Left ventricle myocardium superior (tissue), 1 donor: ENCODE data around the gene ARID3B. TPM values are rescaled to one million over a fixed set of nuclear protein-coding genes. Genes with fewer than 3 reads are reported as not detected.
A peak's percentile ranks its signal among the peaks of the same experiment; 100 is the strongest.
"Not testable (repeated sequence)": the region's sequence is repeated elsewhere in the genome, so short reads cannot be mapped to it uniquely, and the experiment has no call there.

Source experiments
- ATAC-seq: fragments of 200-7000 bp; cut with Tn5 transposase; one replicate; pipeline ENCODE4 v1.9.1; 2020; ENCODE audit warnings: mild to moderate bottlenecking, moderate library complexity
- DNase-seq: peaks from one replicate; pipeline ENCODE4 v3.0.0-alpha.2; 2020
- intact Hi-C: fragments of 100-400 bp; cut with micrococcal nuclease; formaldehyde crosslinking; loops from one replicate; pipeline ENCODE4 v1.11.0; 2022
- long read RNA-seq: library from polyadenylated mRNA; unstranded; transcript quantifications from one replicate; pipeline ENCODE4 v2.0.0, GENCODE V29; 2021
- total RNA-seq: library from RNA; stranded (reverse); fragmentation: NEBNext Ultra II Directional; extraction: Animal tissue kit (Norgen Biotek cat#: 25700); gene quantifications from one replicate; pipeline ENCODE4 v1.2.1, GENCODE V29; 2021
- donor health status: DM: no; HTN: yes; CAD: no; lungs with severe emphysema.

The ARID3B gene, protein sequence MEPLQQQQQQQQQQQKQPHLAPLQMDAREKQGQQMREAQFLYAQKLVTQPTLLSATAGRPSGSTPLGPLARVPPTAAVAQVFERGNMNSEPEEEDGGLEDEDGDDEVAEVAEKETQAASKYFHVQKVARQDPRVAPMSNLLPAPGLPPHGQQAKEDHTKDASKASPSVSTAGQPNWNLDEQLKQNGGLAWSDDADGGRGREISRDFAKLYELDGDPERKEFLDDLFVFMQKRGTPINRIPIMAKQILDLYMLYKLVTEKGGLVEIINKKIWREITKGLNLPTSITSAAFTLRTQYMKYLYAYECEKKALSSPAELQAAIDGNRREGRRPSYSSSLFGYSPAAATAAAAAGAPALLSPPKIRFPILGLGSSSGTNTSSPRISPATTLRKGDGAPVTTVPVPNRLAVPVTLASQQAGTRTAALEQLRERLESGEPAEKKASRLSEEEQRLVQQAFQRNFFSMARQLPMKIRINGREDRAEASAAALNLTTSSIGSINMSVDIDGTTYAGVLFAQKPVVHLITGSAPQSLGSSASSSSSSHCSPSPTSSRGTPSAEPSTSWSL
- 2.0 TPM for total RNA-seq
- long read RNA-seq, partial matches to known transcripts, result 1 of 6 reads
- long read RNA-seq, other reads (novel, unspliced or antisense), result 5 of 6 reads

DNA sequence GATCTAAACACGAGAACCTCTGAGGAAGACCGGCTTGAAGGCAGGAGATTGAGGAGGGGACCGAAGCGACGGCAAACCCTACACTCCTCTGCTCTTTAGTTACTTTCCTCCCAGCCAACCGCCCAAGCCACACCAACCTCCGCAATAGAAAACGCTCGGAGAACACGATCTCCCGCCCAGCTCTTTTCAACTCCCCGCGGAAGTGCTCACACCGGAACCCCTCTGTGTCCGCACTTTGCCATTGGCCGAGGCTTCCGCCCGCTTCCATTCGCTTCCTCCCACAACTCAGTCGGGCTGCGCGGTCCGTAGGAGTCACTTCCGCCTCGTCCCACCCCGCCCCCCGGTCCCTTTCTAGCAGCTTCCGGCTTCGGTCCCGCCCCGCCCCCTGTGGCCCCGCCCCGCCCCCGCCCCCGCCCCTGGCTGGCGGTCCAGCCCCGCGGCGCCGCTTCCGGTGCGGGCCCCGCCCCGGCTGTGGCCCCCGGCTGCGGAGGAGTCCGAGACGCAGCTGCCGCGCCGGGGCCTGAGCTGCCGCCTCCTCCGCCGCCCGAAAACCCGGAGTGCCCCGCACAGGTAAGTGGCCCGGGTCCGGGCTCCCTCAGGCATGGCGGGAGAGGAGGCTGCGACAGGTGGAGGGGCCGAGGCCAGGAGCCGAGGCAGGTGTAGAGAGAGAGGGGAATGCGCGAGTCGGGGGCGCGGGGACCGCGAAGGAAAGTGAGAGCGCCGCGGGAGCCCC is at the start of gene ARID3B:
TSS of gene ARID3B (plus strand) at position 460 of the 733 bp plus-strand sequence. CDS start 2,717 bp downstream, outside the sequence.
- ATAC-seq (peak; percentile 99), DNase-seq (peak; percentile 98)
- intact Hi-C loops, result loop anchor here (10.0 kb wide), 1 partner anchor 74 kb away; the partner anchor contains the start of gene CLK3

DNA sequence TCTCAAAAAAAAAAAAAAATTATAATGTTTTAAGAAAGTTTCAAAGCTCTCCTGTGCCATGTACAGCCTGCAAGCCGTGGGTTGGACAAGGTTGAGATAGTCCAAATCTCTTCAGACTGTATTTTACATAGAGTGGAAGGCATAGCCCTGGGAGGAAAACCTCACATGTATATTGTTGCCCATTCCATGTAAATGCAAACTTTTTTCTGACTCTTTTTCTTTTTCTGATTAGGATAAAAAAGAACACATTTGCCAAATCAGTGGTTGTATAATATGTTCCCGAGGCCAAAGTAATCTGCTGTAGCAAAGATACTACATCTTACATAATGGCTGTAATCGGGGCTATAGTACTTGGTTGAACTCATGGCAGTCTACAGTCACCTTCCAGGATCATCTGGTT is 44.4 kb upstream of the ARID3B start:
- ATAC-seq (no peak), DNase-seq (no peak)
- intact Hi-C loops, result no loop called here

DNA sequence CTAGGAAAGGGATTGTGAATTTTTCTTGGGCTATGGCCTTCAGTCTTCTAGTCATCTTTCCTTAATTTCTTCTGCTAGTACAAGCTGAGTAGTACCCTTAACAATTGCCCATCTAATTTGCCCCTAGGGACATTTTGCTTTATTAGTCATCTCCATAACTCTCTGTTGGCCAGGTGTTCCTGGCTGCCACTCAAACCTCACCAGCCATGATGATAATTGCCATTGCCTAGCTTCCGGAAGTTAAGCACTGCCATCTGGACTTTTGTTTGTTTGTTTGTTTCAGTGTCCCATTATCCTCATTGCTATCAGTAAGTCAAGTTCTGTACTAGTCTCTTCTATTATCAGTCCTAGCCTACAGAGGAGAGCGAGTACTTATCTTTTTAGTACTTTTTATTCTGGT is 43.4 kb upstream of the ARID3B start:
- DNase-seq (no peak), ATAC-seq (no peak)
- intact Hi-C loops, result no loop called here

DNA sequence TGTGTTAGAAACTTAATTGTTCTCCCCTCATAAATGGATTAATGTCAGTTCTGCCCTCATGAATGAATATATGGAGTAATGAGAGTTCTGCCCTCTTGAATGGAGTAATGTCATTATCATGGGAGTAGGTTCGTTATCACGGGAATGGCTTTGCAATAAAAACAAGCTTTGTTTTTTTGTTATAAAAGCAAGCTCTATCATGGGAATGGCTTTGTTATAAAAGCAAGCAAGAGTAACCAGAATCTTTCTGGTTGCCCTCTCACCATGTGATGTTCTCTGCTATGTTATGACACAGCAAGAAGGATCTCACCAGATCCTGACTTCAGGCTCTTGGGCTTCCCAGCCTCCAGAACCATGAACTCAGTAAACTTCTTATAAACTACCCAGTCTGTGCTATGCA is 41.7 kb upstream of the ARID3B start:
- intact Hi-C loops, result no loop called here
- DNase-seq (no peak), ATAC-seq (no peak)

DNA sequence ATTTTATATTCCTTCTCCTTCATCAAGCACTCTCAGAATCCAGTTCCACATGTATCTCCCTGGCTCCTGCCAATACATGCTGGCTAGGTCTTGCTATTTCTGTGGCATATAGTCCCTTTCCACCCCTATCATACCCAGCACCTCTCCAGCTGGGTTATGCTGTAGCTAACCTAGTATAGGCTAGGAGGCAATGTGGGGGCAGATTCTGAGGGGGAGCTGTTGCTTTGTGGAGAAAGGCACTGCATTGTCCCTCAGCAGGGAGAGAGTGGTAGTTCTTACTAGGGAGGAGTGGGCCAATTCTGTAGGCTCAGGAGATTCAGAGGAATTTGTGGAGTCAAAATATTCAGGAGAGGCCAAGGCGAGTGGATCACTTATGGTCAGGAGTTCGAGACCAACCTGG is 40.6 kb upstream of the ARID3B start:
- DNase-seq (no peak), ATAC-seq (no peak)
- intact Hi-C loops, result no loop called here

DNA sequence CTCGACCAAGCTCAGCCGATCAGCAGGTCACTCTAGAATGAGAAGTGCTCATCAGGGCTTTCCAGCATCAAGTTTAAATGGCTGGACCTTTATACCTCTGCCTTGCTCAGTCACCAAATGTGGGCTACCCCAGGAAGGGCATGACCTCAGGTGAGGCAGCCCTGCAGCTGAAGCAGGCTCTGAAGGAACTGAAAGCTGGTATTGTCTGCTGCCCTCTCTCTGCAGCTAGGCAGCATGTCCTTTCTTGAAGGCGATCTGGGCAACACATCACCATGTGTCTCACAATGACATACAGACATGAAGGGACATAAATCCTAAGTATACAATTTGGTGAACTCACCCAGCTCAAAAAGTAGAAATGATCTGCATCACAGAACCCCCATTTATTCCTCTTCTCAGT is 38.7 kb upstream of the ARID3B start:
- intact Hi-C loops, result no loop called here
- DNase-seq (no peak), ATAC-seq (no peak)

DNA sequence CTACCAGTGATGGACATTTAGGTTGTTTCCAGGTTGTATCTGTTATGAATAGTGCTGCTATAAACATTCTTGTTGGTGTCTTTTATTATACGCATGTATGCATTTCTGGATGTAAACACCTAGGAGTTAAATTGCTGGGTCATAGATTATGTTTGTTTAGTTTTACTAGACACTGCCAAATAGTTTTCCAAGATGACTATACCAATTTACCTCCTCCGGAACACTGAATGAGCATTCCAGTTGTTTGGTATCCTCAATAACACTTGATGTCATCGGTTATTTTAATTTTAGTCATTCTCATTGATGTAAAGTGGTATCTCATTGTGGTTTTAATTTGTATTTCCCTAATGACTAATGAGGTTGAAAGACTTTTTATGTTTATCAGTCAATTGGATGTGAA is 36.6 kb upstream of the ARID3B start:
- DNase-seq, result no peak
- intact Hi-C loops, result no loop called here
- no peak for ATAC-seq

DNA sequence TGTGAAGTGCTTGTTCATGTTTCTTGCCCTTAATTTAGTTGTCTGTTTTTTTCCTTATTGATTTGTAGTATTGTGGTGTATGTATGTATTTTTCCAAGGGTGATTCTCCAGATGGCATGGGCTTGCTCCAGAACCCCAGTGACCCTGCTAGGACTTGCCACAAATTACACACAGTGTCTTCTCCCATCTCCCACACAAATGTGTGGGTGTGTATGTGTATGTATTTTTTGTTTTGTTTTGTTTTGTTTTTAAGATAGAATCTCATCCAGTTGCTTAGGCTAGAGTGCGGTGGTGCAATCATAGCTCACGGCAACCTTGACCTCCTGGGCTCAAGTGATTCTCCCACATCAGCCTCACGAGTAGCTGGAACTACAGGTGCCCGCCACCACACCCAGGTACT is 36.2 kb upstream of the ARID3B start:
- ATAC-seq, result no peak
- intact Hi-C loops, result no loop called here
- DNase-seq, result no peak

DNA sequence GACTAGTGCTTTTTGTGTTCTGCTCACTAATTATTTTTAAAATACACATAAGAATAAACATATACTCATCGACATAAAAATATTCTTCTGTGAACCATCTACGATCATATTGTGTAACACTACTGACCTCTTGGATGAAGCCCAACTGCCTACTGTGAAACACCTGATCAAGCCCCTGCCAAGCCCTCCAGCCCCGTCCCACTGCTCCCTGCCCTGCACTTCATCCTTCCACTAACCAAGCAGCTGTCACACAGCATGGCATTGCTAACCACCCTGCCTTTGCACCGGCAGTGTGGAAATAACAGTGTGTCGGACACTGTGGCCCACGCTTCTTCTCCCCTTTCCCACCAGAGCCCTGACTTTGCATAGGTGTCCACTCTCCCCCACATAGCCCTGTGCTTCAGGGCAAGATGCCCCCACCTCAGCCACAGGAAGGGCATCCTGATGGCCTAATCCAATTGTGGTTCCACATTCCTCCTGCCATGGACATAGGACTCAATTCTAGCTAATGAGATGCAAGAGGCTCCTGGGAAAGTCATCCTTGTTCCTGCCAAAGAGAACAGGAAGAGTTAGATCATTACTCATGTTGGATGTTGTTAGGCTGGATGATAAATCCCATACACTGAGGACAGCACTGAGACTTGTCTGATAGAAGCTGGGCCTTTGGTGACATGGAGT is 35.0 kb upstream of the ARID3B start:
- intact Hi-C loops, result no loop called here
- ATAC-seq (no peak), DNase-seq (no peak)

DNA sequence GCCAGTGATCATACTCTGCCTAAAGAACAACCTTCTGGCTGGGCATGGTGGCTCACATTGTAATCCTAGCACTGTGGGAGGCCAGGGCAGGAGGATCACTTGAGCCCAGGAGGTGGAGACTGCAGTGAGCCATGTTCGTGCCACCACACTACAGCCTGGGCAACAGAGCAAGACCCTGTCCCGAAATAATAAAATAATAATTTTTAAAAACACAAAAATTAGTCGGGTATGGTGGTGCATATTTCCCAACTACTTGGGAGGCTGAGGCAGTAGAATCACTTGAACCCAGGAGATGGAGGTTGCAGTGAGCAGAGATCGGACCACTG is 34.5 kb upstream of the ARID3B start:
- DNase-seq (no peak), ATAC-seq (no peak)
- intact Hi-C loops, result no loop called here

DNA sequence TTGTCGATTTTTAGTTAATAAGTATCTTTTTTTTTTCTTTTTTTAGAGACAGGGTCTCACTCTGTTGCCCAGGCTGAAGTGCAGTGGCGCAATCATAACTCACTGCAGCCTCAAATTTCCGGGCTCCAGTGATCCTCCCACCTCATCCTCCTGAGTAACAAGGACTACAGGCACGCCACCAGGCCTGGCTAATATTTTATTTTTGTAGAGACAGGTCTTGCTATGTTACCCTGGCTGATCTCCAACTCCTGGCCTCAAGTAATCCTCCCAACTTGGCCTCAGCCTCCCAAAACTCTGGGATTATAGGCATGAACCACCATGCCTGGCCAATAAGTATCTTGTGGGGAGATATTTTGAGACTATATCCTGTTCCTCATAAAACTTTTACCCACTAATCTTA is 29.4 kb upstream of the ARID3B start:
- no peak for ATAC-seq
- intact Hi-C loops, result no loop called here
- no peak for DNase-seq

DNA sequence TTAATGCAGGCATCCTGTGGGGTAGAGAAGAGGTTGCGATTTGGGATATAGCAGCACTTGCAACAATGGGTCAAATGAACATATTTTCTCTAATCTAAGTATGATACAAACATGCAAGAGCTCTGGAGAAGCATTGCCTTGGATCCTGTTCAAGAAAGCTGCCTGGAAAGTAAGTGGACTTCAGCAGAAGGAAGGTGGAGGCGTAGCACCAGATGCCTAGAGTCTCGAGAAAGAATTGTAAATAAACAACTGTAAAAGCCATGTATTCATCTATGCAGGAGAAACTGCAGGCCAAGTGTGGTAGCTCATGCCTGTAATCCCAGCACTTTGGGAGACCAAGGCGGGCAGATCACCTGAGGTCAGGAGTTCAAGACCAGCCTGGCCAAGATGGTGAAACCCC is 27.0 kb upstream of the ARID3B start:
- intact Hi-C loops, DNase-seq, ATAC-seq: not testable (repeated sequence)

DNA sequence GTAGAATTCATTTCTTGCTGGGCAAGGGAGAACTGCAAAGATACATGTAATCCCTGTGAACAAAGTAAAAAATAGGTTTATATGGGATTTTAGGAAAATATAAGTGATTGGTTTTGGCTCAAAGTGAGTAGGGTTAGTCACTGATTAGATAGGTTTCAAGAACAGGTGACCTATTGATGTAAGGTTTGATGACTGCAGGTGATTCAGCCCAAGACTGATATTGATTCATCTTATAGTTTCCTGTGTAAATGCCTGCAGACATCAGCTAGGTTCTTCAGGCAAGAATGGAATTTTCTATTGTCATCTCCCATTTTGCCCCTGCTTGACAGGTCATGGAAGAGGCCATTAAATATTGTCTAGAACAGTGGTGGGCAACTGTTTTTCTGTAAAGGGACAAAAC is 23.9 kb upstream of the ARID3B start:
- DNase-seq, result no peak
- intact Hi-C loops, result no loop called here
- no peak for ATAC-seq

DNA sequence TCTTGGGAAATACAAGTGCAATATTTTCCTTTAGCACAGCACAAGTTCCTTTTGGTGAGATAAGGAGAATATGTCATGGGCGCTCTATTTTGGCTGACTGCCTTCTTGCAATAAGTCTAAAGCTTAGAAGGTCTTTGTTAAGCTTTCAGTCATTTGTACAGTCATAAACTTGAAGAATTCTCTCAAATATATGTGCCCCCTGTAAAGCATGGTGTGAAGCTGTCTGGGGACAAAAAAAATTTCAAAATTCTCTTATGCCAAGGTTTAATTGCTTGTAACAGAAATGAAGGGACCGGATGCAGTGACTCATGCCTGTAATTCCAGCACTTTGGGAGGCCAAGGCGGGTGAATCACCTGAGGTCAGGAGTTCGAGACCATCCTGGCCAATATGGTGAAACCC is 21.7 kb upstream of the ARID3B start:
- ATAC-seq, result no peak
- intact Hi-C loops, result no loop called here

DNA sequence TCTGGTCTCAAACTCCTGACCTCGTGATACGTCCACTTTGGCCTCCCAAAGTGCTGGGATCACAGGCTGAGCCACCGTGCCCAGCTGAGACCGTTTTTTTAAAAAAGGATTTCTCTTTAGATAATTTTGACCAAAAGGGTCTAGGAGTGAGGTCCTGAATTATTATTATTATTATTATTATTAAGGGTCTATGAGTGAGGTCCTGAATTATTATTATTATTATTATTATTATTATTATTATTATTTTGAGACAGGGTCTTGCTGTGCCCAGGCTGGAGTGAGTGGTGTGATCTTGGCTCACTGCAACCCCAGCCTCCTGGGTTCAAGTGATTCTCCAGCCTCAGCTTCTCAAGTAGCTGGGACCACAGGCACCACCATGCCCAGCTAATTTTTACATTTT is 20.6 kb upstream of the ARID3B start:
- ATAC-seq, result no peak
- DNase-seq, result no peak
- intact Hi-C loops, result no loop called here

More for the DNA sequence above, 21.7 kb upstream of the ARID3B start:
- no peak for DNase-seq

DNA sequence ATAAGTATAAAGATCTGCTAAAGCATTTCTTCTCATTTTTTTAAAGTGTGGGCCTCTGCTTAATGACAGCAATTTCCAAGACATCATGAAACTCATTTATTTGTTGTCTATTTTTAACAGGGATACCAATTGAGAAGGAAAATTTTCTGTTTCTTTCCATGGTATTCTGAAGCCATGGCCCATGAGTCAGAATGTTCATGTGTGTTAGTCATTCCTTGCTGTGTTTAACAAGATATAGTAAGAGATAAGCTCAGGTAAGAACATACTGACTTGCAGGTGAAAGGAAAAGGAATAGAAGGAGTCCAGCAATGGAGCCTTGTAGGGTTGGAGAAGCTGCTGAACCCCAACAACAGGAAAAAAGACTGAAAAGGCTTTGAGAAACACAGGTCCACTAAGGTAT is 17.0 kb upstream of the ARID3B start:
- intact Hi-C loops, result no loop called here
- ATAC-seq, result no peak
- no peak for DNase-seq

DNA sequence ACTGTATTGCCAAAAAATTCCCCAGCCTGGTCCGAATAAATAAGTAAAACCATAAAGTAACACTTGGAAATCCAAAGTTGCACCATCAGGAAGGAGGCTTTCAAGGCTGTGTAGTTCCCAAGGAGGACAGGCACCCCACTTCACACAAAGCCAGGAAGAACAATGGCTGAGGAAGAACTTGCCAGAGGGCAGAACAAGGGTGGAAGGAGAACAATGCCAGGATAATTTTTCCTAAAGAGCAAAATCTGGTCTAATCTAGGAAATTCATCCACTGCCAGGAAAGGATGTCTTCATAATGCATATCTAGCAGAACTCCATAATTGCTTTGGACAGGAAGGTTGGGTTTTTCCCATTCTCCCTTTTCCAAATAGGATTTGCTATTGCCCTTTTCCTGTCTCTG is 15.7 kb upstream of the ARID3B start:
- intact Hi-C loops, result no loop called here
- ATAC-seq, result no peak
- DNase-seq, result no peak

DNA sequence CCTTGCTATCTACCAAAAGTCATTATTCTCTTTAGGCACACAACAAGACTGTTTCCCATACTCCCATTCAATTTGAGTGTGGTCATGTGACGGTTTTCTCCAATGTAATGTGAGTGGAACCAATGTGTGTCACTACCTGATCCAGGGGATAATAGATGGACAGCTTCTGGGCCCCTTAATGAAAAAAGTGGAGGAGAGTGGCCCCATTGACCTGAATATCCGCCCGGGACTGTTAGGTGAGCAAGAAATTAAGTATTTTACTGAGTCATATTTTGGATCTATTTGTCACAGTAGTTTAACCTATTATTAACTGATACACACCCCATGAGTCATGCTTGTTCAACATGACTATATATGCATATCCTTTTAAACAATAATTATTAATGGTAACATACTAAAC is 15.1 kb upstream of the ARID3B start:
- ATAC-seq (no peak), DNase-seq (no peak)
- intact Hi-C loops, result no loop called here

DNA sequence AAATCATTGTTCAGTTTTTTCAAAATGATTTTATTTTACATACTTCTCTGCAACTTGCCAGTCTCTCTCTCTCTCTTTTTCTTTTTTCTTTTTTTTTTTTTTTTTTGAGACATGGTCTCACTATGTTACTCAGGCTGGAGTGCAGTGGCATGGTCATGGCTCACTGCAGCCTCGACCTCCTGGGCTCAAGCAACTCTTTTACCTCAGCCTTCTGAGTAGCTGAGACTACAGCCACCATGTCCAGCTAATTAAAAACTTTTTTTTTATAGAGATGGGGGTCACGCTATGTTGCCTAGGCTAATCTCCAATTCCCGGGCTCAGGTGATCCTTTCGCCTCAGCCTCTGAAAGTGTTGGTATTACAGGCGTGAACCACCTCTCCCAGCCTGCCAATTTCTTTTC is 12.1 kb upstream of the ARID3B start:
- DNase-seq (no peak), ATAC-seq (no peak)
- intact Hi-C loops, result no loop called here

DNA sequence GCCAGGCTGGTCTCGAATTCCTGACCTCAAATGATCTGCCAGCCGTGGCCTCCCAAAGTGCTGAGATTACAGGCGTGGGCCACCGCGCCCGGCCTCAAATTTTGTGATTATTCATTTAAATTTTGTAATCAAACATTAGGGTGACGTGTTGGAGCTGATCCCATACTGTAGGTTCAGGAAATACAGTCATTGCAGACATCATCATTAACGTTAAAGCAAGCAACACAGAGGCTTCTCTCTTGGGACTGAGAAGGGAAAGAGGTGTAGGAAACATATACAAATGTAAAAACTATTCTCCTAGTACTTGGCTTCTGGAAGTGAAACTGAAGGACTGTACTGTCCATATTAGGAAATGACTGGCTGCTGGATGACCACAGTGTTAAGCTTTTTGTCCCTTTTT is 11.1 kb upstream of the ARID3B start:
- intact Hi-C loops, result no loop called here
- ATAC-seq (no peak), DNase-seq (no peak)
